H9 (cell line): Measurements from ENCODE around the gene C16orf95. TPM values are rescaled to one million over a fixed set of nuclear protein-coding genes. Genes with fewer than 3 reads are reported as not detected.

Experiments
- DNase-seq: peaks from one replicate; pipeline ENCODE4 v3.0.0-alpha.2; 2017
- H2AFZ ChIP-seq: one replicate; pipeline ENCODE4 v1.6.1; 2013; ENCODE audit warnings: mild to moderate bottlenecking, low read length, control low read depth, moderate library complexity
- H2AK5ac ChIP-seq: 2 replicates; pipeline ENCODE4 v1.6.1; 2013; ENCODE audit warnings: low read length, control low read depth, mixed read lengths; ENCODE audit not compliant: insufficient read length
- H2BK120ac ChIP-seq: one replicate; pipeline ENCODE4 v1.6.1; 2013; ENCODE audit warnings: low read depth, mild to moderate bottlenecking, low read length, control low read depth, inconsistent platforms; ENCODE audit not compliant: poor library complexity, severe bottlenecking
- H2BK12ac ChIP-seq: 2 replicates; pipeline ENCODE4 v1.6.1; 2013; ENCODE audit warnings: low read length, control low read depth, mixed read lengths, low read depth; ENCODE audit not compliant: insufficient read length
- H2BK15ac ChIP-seq: 2 replicates; pipeline ENCODE4 v1.6.1; 2013; ENCODE audit warnings: low read depth, low read length, control low read depth
- H2BK20ac ChIP-seq: one replicate; pipeline ENCODE4 v1.6.1; 2013; ENCODE audit warnings: low read depth, mild to moderate bottlenecking, low read length, control low read depth, inconsistent platforms; ENCODE audit not compliant: poor library complexity, severe bottlenecking
- H2BK5ac ChIP-seq: 2 replicates; pipeline ENCODE4 v1.6.1; 2013; ENCODE audit warnings: low read length, control low read depth, mixed read lengths; ENCODE audit not compliant: insufficient read length
- H3K14ac ChIP-seq: 2 replicates; pipeline ENCODE4 v1.6.1; 2013; ENCODE audit warnings: low read length, control low read depth; ENCODE audit not compliant: insufficient read depth
- H3K18ac ChIP-seq: 2 replicates; pipeline ENCODE4 v1.6.1; 2013; ENCODE audit warnings: low read depth, mild to moderate bottlenecking, mixed read lengths, low read length, control low read depth; ENCODE audit not compliant: insufficient read length
- H3K23ac ChIP-seq: 2 replicates; pipeline ENCODE4 v1.6.1; 2013; ENCODE audit warnings: low read length, control low read depth, mixed read lengths, low read depth; ENCODE audit not compliant: insufficient read length
- H3K23me2 ChIP-seq: 2 replicates; pipeline ENCODE4 v1.6.1; 2013; ENCODE audit warnings: low read depth, mild to moderate bottlenecking, mixed read lengths, low read length, control low read depth; ENCODE audit not compliant: insufficient read length, poor library complexity, severe bottlenecking
- H3K27ac ChIP-seq: 2 replicates; pipeline ENCODE4 v1.5.1; 2013; ENCODE audit warnings: low read length, control low read depth, mixed read lengths, low read depth; ENCODE audit not compliant: insufficient read length
- H3K27me3 ChIP-seq: 2 replicates; pipeline ENCODE4 v1.6.1; 2013; ENCODE audit warnings: low read length, control low read depth, inconsistent platforms; ENCODE audit not compliant: insufficient read depth
- H3K4ac ChIP-seq: 2 replicates; pipeline ENCODE4 v1.6.1; 2013; ENCODE audit warnings: low read depth, mild to moderate bottlenecking, control low read depth, inconsistent platforms, low read length, moderate library complexity
- H3K4me1 ChIP-seq: 2 replicates; pipeline ENCODE4 v1.6.1; 2013; ENCODE audit warnings: low read length, control low read depth, inconsistent platforms; ENCODE audit not compliant: insufficient read depth
- H3K4me2 ChIP-seq: 2 replicates; pipeline ENCODE4 v1.6.1; 2013; ENCODE audit warnings: low read length, control low read depth, mixed read lengths; ENCODE audit not compliant: insufficient read length, insufficient read depth
- H3K56ac ChIP-seq: 2 replicates; pipeline ENCODE4 v1.6.1; 2013; ENCODE audit warnings: low read depth, mild to moderate bottlenecking, mixed read lengths, low read length, control low read depth; ENCODE audit not compliant: insufficient read length
- H3K79me1 ChIP-seq: 2 replicates; pipeline ENCODE4 v1.6.1; 2013; ENCODE audit warnings: low read depth, mild to moderate bottlenecking, moderate library complexity, low read length, control low read depth, inconsistent platforms; ENCODE audit not compliant: insufficient read depth, poor library complexity, severe bottlenecking
- H3K79me2 ChIP-seq: 2 replicates; pipeline ENCODE4 v1.6.1; 2013; ENCODE audit warnings: low read length, control low read depth, inconsistent platforms; ENCODE audit not compliant: insufficient read depth
- H3K9ac ChIP-seq: 2 replicates; pipeline ENCODE4 v1.6.1; 2013; ENCODE audit warnings: low read length, control low read depth, mixed read lengths; ENCODE audit not compliant: insufficient read length; ENCODE audit errors: extremely low read depth
- H3K9me3 ChIP-seq: one replicate; pipeline ENCODE4 v1.6.1; 2013; ENCODE audit warnings: low read depth, low read length, inconsistent platforms; ENCODE audit not compliant: control insufficient read depth
- H3T11ph ChIP-seq: one replicate; pipeline ENCODE4 v1.6.1; 2013; ENCODE audit warnings: mild to moderate bottlenecking, low read length, control low read depth, inconsistent platforms
- H4K20me1 ChIP-seq: one replicate; pipeline ENCODE4 v1.6.1; 2013; ENCODE audit not compliant: control insufficient read depth, insufficient read length, insufficient read depth
- H4K5ac ChIP-seq: 2 replicates; pipeline ENCODE4 v1.6.1; 2013; ENCODE audit warnings: low read depth, mild to moderate bottlenecking, mixed read lengths, low read length, control low read depth; ENCODE audit not compliant: insufficient read length
- H4K8ac ChIP-seq: replicated peaks from 2 replicates; pipeline ENCODE4 v1.6.1; 2013; ENCODE audit warnings: low read length, control low read depth, mixed read lengths, low read depth; ENCODE audit not compliant: insufficient read length
- H4K91ac ChIP-seq: 2 replicates; pipeline ENCODE4 v1.6.1; 2013; ENCODE audit warnings: low read depth, mild to moderate bottlenecking, moderate library complexity, mixed read lengths, low read length, control low read depth; ENCODE audit not compliant: insufficient read length
- H3K27ac Mint-ChIP-seq, 3 experiments: 2 replicates in 2 of 3; 3 replicates in 1 of 3; pipeline ENCODE4 v1.8.0; 2020 to 2021; ENCODE audit warnings: mixed read lengths in 3 of 3, mild to moderate bottlenecking in 1 of 3, moderate library complexity in 1 of 3
- H3K27me3 Mint-ChIP-seq: 2 replicates; pipeline ENCODE4 v1.8.0; 2021; ENCODE audit warnings: low read depth, mild to moderate bottlenecking, moderate library complexity, mixed read lengths
- H3K36me3 Mint-ChIP-seq, 3 experiments: 2 replicates in 2 of 3; 3 replicates in 1 of 3; pipeline ENCODE4 v1.8.0; 2020 to 2021; ENCODE audit warnings: low read depth in 3 of 3, mixed read lengths in 3 of 3; ENCODE audit not compliant: insufficient read depth in 1 of 3
- H3K4me1 Mint-ChIP-seq, 2 experiments: 2 replicates each; pipeline ENCODE4 v1.8.0; 2020; ENCODE audit warnings: mixed read lengths in 2 of 2
- H3K4me3 Mint-ChIP-seq, 2 experiments: 2 replicates in 1 of 2; 3 replicates in 1 of 2; pipeline ENCODE4 v1.8.0; 2020 to 2021; ENCODE audit warnings: mild to moderate bottlenecking in 2 of 2, mixed read lengths in 2 of 2, moderate library complexity in 1 of 2
- H3K9me3 Mint-ChIP-seq, 2 experiments: 2 replicates in 1 of 2; 3 replicates in 1 of 2; pipeline ENCODE4 v1.8.0; 2020; ENCODE audit warnings: mild to moderate bottlenecking in 2 of 2, mixed read lengths in 2 of 2, moderate library complexity in 1 of 2
- WGBS: extraction: QIAGEN DNeasy Blood & Tissue Kit; methylation state at CpG from one replicate; pipeline ENCODE4 v1.1.7; 2013; ENCODE audit warnings: missing lambda C conversion rate, low lambda C conversion rate, mixed read lengths; ENCODE audit not compliant: insufficient read length; ENCODE audit errors: extremely low coverage; 5-methylcytosine and 5-hydroxymethylcytosine counted together
- total RNA-seq: library from RNA; stranded (reverse); gene quantifications from 2 replicates; pipeline ENCODE4 v1.2.1, GENCODE V29; 2021
- TF ChIP-seq, protein P1 (sequence below): fragments of 200-600 bp; sonication (generic); conservative IDR thresholded peaks from 3 replicates; pipeline ENCODE4 v1.8.0; 2021; ENCODE audit warnings: antibody characterized with exemption, mild to moderate bottlenecking

The C16orf95 gene
- total RNA-seq, 1 experiment from 2014 or later, result 5.6 TPM

DNA sequence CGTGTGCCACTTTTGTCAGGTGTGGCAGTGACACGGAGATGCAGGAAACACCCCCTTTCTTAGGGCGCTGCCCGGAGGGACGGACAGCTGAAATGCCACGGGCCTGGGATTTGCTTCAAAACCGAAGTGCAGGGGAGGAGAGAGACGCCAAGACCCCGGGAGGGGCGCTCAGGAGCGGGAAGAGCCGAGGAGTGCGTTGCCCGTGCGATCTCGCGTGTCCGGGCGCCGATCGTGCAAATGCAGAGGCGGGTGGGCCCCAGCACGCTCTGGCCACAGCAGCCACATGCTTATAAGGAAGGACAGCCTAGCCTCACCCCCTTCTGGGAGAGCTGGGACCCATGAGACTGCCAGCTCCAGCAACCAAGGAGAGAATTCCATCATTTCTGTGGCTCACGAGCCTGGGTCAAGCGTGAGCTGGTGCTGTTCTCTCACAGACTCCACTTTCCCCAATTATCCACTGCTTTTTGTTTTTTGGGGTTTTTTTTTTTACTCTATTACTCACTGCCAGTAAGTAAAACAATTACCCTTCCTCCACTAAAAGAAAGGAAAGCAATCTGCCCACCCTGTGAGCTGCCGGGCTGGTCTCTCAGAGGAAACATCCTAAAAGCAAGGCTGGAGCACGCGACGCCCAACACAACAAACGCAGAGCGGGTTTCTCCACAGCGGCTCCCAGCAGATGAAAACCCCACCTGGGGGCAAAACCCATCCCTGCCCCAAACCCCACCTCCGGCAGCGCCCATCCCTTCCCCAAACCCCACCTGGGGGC lies 27.2 kb upstream of the C16orf95 start:
- peaks cover 3% of the 10 kb centered on the region for H3K79me1 ChIP-seq
- no peaks in the 10 kb centered on the region for H3K79me2 ChIP-seq
- no peak overlapping the region for H3K4me3 Mint-ChIP-seq
- H3K4ac ChIP-seq, result no peak overlapping the region
- no peak overlapping the region for H2AFZ ChIP-seq
- H3K23ac ChIP-seq, result no peak overlapping the region
- no peak overlapping the region for H3K18ac ChIP-seq
- no CpG with 5 or more reads among the region's 34 CpGs for WGBS
- H3K27me3 ChIP-seq, result no peaks in the 10 kb centered on the region
- H3K9me3 ChIP-seq, result no peaks in the 10 kb centered on the region
- no peak overlapping the region for H3K4me2 ChIP-seq
- peak overlapping the region; percentile 52 to 84 (median 70); a peak in 4 of 7 replicates for H3K27ac Mint-ChIP-seq
- no peaks in the 10 kb centered on the region for H3K27me3 Mint-ChIP-seq
- no peak overlapping the region for H3K9ac ChIP-seq
- no peaks in the 10 kb centered on the region for H3K23me2 ChIP-seq
- H2BK20ac ChIP-seq, result no peak overlapping the region
- peaks cover 6 to 21% (median 7%) of the 10 kb centered on the region in 3 experiments; a peak in 6 of 7 replicates for H3K36me3 Mint-ChIP-seq
- no peak overlapping the region for H3K56ac ChIP-seq
- no peak overlapping the region for H2BK120ac ChIP-seq
- H4K5ac ChIP-seq, result no peak overlapping the region
- H2AK5ac ChIP-seq, result no peak overlapping the region
- no peak overlapping the region; the same call in 1 of the 2 replicates for H3K14ac ChIP-seq
- no peak overlapping the region for H3T11ph ChIP-seq
- TF ChIP-seq, protein P1, sequence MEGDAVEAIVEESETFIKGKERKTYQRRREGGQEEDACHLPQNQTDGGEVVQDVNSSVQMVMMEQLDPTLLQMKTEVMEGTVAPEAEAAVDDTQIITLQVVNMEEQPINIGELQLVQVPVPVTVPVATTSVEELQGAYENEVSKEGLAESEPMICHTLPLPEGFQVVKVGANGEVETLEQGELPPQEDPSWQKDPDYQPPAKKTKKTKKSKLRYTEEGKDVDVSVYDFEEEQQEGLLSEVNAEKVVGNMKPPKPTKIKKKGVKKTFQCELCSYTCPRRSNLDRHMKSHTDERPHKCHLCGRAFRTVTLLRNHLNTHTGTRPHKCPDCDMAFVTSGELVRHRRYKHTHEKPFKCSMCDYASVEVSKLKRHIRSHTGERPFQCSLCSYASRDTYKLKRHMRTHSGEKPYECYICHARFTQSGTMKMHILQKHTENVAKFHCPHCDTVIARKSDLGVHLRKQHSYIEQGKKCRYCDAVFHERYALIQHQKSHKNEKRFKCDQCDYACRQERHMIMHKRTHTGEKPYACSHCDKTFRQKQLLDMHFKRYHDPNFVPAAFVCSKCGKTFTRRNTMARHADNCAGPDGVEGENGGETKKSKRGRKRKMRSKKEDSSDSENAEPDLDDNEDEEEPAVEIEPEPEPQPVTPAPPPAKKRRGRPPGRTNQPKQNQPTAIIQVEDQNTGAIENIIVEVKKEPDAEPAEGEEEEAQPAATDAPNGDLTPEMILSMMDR, result no peak
- no peak overlapping the region for H2BK12ac ChIP-seq
- no peaks in the 10 kb centered on the region for H4K20me1 ChIP-seq
- no peak overlapping the region for H3K27ac ChIP-seq
- no peaks in the 10 kb centered on the region; the same call in 1 of the 2 replicates for H3K4me1 ChIP-seq
- no peaks in the 10 kb centered on the region for H3K9me3 Mint-ChIP-seq
- H4K91ac ChIP-seq, result no peak overlapping the region
- H2BK5ac ChIP-seq, result no peak overlapping the region
- DNase-seq, result no peak
- H2BK15ac ChIP-seq, result no peak overlapping the region
- peaks cover 9 to 29% of the 10 kb centered on the region in 2 experiments for H3K4me1 Mint-ChIP-seq
- no peak overlapping the region for H4K8ac ChIP-seq
